Prostate gland (tissue), 2 donors: ENCODE measurements around the gene EPHB6.

Source experiments
- CTCF ChIP-seq, 4 experiments: fragments of 200-600 bp in 2 of 4; fragments of 450-650 bp in 2 of 4; sonication (generic) in 2 of 4; IDR thresholded peaks; 1 replicate in 3 of 4; 2 replicates in 1 of 4; pipeline ENCODE4 v1.5.1; 2016 to 2019; ENCODE audit warnings: antibody characterized with exemption in 4 of 4, mild to moderate bottlenecking in 2 of 4, moderate library complexity in 2 of 4
- POLR2A ChIP-seq: fragments of 450-650 bp; IDR thresholded peaks from one replicate; pipeline ENCODE4 v1.6.1; 2016; ENCODE audit warnings: antibody characterized with exemption, mild to moderate bottlenecking
- POLR2AphosphoS5 ChIP-seq: sonication (generic); formaldehyde crosslinking; IDR thresholded peaks from one replicate; pipeline ENCODE4 v1.6.1; 2017; ENCODE audit warnings: antibody characterized with exemption

GRCh38 chr7:142919656-142920055 is 64.8 kb downstream of the EPHB6 start:
- TF ChIP-seq POLR2A (no peak), CTCF (IDR thresholded peaks at IDR 0.05) (no peak), POLR2AphosphoS5 (no peak)
